Testis (tissue), 2 donors: Measurements from ENCODE around the gene ERBB3.

Experiments used
- POLR2A ChIP-seq: fragments of 450-650 bp; IDR thresholded peaks from one replicate; pipeline ENCODE4 v1.6.1; 2017; ENCODE audit warnings: antibody characterized with exemption, mild to moderate bottlenecking, moderate library complexity
- TF ChIP-seq, protein P1 (sequence below), 3 experiments: fragments of 450-650 bp in 2 of 3; fragments of 200-600 bp in 1 of 3; sonication (generic) in 1 of 3; IDR thresholded peaks; one replicate each; pipeline ENCODE4 v1.5.1; 2016 to 2019; ENCODE audit warnings: antibody characterized with exemption in 3 of 3, mild to moderate bottlenecking in 2 of 3, moderate library complexity in 1 of 3

DNA sequence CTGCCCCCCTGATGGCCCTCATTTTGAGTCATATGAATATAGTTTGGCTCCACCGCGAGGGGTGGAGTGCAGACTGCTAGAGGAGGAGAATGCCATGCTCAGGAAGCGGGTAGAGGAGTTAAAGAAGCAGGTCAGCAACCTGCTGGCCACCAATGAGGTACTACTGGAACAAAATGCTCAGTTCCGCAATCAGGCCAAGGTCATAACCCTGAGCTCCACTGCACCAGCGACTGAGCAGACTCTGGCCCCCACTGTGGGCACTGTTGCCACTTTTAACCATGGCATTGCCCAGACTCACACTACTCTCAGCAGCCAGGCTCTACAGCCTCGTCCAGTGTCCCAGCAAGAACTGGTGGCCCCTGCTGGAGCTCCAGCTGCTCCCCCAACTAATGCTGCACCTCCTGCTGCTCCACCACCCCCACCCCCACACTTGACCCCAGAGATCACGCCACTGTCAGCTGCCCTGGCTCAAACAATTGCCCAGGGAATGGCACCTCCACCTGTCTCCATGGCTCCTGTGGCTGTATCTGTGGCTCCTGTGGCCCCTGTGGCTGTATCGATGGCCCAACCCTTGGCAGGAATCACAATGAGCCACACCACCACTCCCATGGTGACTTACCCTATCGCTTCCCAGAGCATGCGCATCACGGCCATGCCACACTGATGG lies 41.4 kb downstream of the ERBB3 start:
- TF ChIP-seq, protein P1, sequence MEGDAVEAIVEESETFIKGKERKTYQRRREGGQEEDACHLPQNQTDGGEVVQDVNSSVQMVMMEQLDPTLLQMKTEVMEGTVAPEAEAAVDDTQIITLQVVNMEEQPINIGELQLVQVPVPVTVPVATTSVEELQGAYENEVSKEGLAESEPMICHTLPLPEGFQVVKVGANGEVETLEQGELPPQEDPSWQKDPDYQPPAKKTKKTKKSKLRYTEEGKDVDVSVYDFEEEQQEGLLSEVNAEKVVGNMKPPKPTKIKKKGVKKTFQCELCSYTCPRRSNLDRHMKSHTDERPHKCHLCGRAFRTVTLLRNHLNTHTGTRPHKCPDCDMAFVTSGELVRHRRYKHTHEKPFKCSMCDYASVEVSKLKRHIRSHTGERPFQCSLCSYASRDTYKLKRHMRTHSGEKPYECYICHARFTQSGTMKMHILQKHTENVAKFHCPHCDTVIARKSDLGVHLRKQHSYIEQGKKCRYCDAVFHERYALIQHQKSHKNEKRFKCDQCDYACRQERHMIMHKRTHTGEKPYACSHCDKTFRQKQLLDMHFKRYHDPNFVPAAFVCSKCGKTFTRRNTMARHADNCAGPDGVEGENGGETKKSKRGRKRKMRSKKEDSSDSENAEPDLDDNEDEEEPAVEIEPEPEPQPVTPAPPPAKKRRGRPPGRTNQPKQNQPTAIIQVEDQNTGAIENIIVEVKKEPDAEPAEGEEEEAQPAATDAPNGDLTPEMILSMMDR (IDR thresholded peaks at IDR 0.05): no peak
- TF ChIP-seq POLR2A: no peak
